Neural progenitor cell (in vitro differentiated cells): Measurements from ENCODE around the gene ZFYVE19. TPM values are rescaled to one million over a fixed set of nuclear protein-coding genes. Genes with fewer than 3 reads are reported as not detected.

Experiments
- DNase-seq: peaks from one replicate; pipeline ENCODE4 v3.0.0-alpha.2; 2016; ENCODE audit warnings: low spot score
- H2AFZ ChIP-seq: fragments of 200-600 bp; sonication (generic); replicated peaks from 2 replicates; pipeline ENCODE4 v1.6.1; 2016; ENCODE audit warnings: antibody characterized with exemption
- H3F3A ChIP-seq: fragments of 200-600 bp; sonication (generic); 2 replicates; pipeline ENCODE4 v1.6.1; 2016; ENCODE audit warnings: antibody characterized with exemption, low read depth
- H3K27ac ChIP-seq: fragments of 200-600 bp; sonication (generic); 2 replicates; pipeline ENCODE4 v1.5.1; 2016; ENCODE audit warnings: mild to moderate bottlenecking
- H3K27me3 ChIP-seq: fragments of 200-600 bp; sonication (generic); 2 replicates; pipeline ENCODE4 v1.6.1; 2016; ENCODE audit warnings: mild to moderate bottlenecking, moderate library complexity
- H3K36me3 ChIP-seq: fragments of 200-600 bp; sonication (generic); 2 replicates; pipeline ENCODE4 v1.5.1; 2016
- H3K4me1 ChIP-seq: fragments of 200-600 bp; sonication (generic); 2 replicates; pipeline ENCODE4 v1.6.1; 2016; ENCODE audit warnings: mixed run types
- H3K4me2 ChIP-seq: fragments of 200-600 bp; sonication (generic); 2 replicates; pipeline ENCODE4 v1.6.1; 2016
- H3K4me3 ChIP-seq: fragments of 200-600 bp; sonication (generic); 2 replicates; pipeline ENCODE4 v1.5.1; 2016
- H3K79me2 ChIP-seq: fragments of 200-600 bp; sonication (generic); 2 replicates; pipeline ENCODE4 v1.6.1; 2016; ENCODE audit warnings: low read depth
- H3K9ac ChIP-seq: fragments of 200-600 bp; sonication (generic); 2 replicates; pipeline ENCODE4 v1.6.1; 2016
- H3K9me3 ChIP-seq: fragments of 200-600 bp; sonication (generic); 2 replicates; pipeline ENCODE4 v1.5.1; 2016; ENCODE audit warnings: low read depth
- H4K20me1 ChIP-seq: fragments of 200-600 bp; sonication (generic); 2 replicates; pipeline ENCODE4 v1.6.1; 2016; ENCODE audit warnings: low read depth
- H3K27ac Mint-ChIP-seq: 3 replicates; pipeline ENCODE4 v1.8.0; 2021; ENCODE audit warnings: mixed read lengths
- H3K27me3 Mint-ChIP-seq: 2 replicates; pipeline ENCODE4 v1.8.0; 2022; ENCODE audit warnings: low read depth, mild to moderate bottlenecking, inconsistent platforms, moderate library complexity, mixed read lengths; ENCODE audit not compliant: insufficient read depth
- H3K36me3 Mint-ChIP-seq: 3 replicates; pipeline ENCODE4 v1.8.0; 2021; ENCODE audit warnings: mixed read lengths
- H3K4me1 Mint-ChIP-seq: 3 replicates; pipeline ENCODE4 v1.8.0; 2021; ENCODE audit warnings: mixed read lengths
- H3K4me3 Mint-ChIP-seq: 3 replicates; pipeline ENCODE4 v1.8.0; 2021; ENCODE audit warnings: mild to moderate bottlenecking, moderate library complexity, mixed read lengths
- H3K9me3 Mint-ChIP-seq: 3 replicates; pipeline ENCODE4 v1.8.0; 2020; ENCODE audit warnings: mixed read lengths
- CTCF ChIP-seq: fragments of 200-600 bp; sonication (generic); IDR thresholded peaks from 2 replicates; pipeline ENCODE4 v1.5.1; 2017; ENCODE audit warnings: antibody characterized with exemption, mild to moderate bottlenecking
- EZH2 ChIP-seq: fragments of 200-600 bp; sonication (generic); IDR thresholded peaks from 2 replicates; pipeline ENCODE4 v1.6.1; 2017; ENCODE audit warnings: antibody characterized with exemption, mild to moderate bottlenecking, moderate library complexity
- EZH2phosphoT487 ChIP-seq: fragments of 200-600 bp; sonication (generic); IDR thresholded peaks from 2 replicates; pipeline ENCODE4 v1.6.1; 2017; ENCODE audit warnings: antibody characterized with exemption
- total RNA-seq: library from RNA; depleted of rRNA; stranded (reverse); fragments of >200 nt; gene quantifications from 2 replicates; pipeline ENCODE4 v1.2.3, GENCODE V29; 2015; ENCODE audit warnings: low replicate concordance

Gene ZFYVE19
- total RNA-seq, 1 donor from 2014 or later: 19.3 TPM

DNA sequence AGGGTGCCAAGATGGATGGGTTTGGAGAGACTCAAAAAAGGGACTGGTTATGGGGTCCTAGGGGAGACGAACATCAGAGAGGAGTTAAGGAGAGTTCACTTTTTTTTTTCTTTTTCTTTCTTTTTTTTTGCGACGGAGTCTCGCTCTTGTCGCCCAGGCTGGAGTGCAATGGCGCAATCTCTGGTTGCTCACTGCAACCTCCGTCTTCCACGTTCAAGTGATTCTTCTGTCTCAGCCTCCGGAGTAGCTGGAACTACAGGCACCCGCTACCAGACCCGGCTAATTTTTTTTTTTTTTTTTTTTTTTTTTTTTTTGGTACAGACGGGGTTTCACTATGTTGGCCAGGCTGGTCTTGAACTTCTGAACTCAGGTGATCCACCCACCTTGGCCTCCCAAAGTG is 38.1 kb downstream of the ZFYVE19 start:
- H3K27me3 ChIP-seq: peaks cover 40% of the 10 kb centered on the region
- Mint-ChIP-seq H3K36me3 (no peaks in the 10 kb centered on the region), H3K4me3 (peak overlapping the region; percentile 81), H3K9me3 (no peaks in the 10 kb centered on the region), H3K4me1 (peaks cover 22% of the 10 kb centered on the region), H3K27ac (peak overlapping the region; percentile 62), H3K27me3 (peaks cover 36% of the 10 kb centered on the region)
- H3K4me2 ChIP-seq: peak overlapping the region; percentile 85
- no peaks in the 10 kb centered on the region for H3K9me3 ChIP-seq
- peaks cover 20% of the 10 kb centered on the region for H3F3A ChIP-seq
- no peak overlapping the region for H3K27ac ChIP-seq
- TF ChIP-seq EZH2phosphoT487 (no peak), CTCF (no peak), EZH2 (no peak)
- no peaks in the 10 kb centered on the region for H3K36me3 ChIP-seq
- H3K4me3 ChIP-seq: peak overlapping the region; percentile 76
- DNase-seq: no peak
- peaks cover 12% of the 10 kb centered on the region for H3K4me1 ChIP-seq
- H3K9ac ChIP-seq: no peak overlapping the region
- H2AFZ ChIP-seq: peak overlapping the region; percentile 77
- no peaks in the 10 kb centered on the region for H3K79me2 ChIP-seq
- H4K20me1 ChIP-seq: no peaks in the 10 kb centered on the region

GRCh38 chr15:40845511-40846284 is 38.8 kb downstream of the ZFYVE19 start:
- Histone ChIP-seq H3K27ac (no peak overlapping the region), H3K4me1 (peaks cover 12% of the 10 kb centered on the region), H3K79me2 (no peaks in the 10 kb centered on the region), H3K4me3 (no peak overlapping the region), H2AFZ (no peak overlapping the region), H3K9ac (no peak overlapping the region), H3F3A (peaks cover 20% of the 10 kb centered on the region), H3K36me3 (no peaks in the 10 kb centered on the region), H3K4me2 (no peak overlapping the region), H4K20me1 (no peaks in the 10 kb centered on the region), H3K27me3 (peaks cover 40% of the 10 kb centered on the region), H3K9me3 (no peaks in the 10 kb centered on the region)
- DNase-seq: no peak
- TF ChIP-seq EZH2phosphoT487 (no peak), CTCF (no peak), EZH2 (no peak)
- H3K9me3 Mint-ChIP-seq: no peaks in the 10 kb centered on the region
- H3K27ac Mint-ChIP-seq: no peak overlapping the region
- H3K4me3 Mint-ChIP-seq: peak overlapping the region; percentile 4
- no peaks in the 10 kb centered on the region for H3K36me3 Mint-ChIP-seq
- H3K4me1 Mint-ChIP-seq: peaks cover 25% of the 10 kb centered on the region
- peaks cover 35% of the 10 kb centered on the region for H3K27me3 Mint-ChIP-seq

- no peaks in the 10 kb centered on the region for H3K9me3 ChIP-seq
- no peak for TF ChIP-seq CTCF
- no peak for TF ChIP-seq EZH2phosphoT487
- no peak for TF ChIP-seq EZH2
- H4K20me1 ChIP-seq: no peaks in the 10 kb centered on the region
- H3K79me2 ChIP-seq: no peaks in the 10 kb centered on the region
- H3K4me1 ChIP-seq: peaks cover 12% of the 10 kb centered on the region
- H3F3A ChIP-seq: peaks cover 20% of the 10 kb centered on the region
- no peak overlapping the region for H3K4me2 ChIP-seq
- H2AFZ ChIP-seq: no peak overlapping the region
- H3K27me3 ChIP-seq: peaks cover 39% of the 10 kb centered on the region
- no peak for DNase-seq
- Mint-ChIP-seq H3K4me3 (no peak overlapping the region), H3K27ac (no peak overlapping the region), H3K27me3 (peaks cover 32% of the 10 kb centered on the region), H3K9me3 (no peaks in the 10 kb centered on the region), H3K4me1 (peaks cover 30% of the 10 kb centered on the region), H3K36me3 (no peaks in the 10 kb centered on the region)
- no peak overlapping the region for H3K4me3 ChIP-seq
- no peak overlapping the region for H3K9ac ChIP-seq
- no peaks in the 10 kb centered on the region for H3K36me3 ChIP-seq
- H3K27ac ChIP-seq: no peak overlapping the region
These were observed 39.9 kb downstream of the ZFYVE19 start for GRCh38 chr15:40846841-40847222.
